GM12891 (cell line): Measurements from ENCODE around the gene ANKS1B.

Experiments
- POLR2A ChIP-seq: IDR thresholded peaks from 2 replicates; pipeline ENCODE4 v1.6.1; 2011; ENCODE audit warnings: low read depth, low read length, control low read depth
- POLR2AphosphoS5 ChIP-seq: IDR thresholded peaks from 2 replicates; pipeline ENCODE4 v1.6.1; 2011; ENCODE audit warnings: low read depth, low read length, control low read depth
- POU2F2 ChIP-seq: IDR thresholded peaks from 2 replicates; pipeline ENCODE4 v1.6.1; 2011; ENCODE audit warnings: low read depth, mild to moderate bottlenecking, control low read depth, low read length, moderate library complexity
- TAF1 ChIP-seq: IDR thresholded peaks from 2 replicates; pipeline ENCODE4 v1.6.1; 2011; ENCODE audit warnings: low read depth, low read length, control low read depth

- TF ChIP-seq POLR2A (no peak), TAF1 (no peak), POLR2AphosphoS5 (no peak), POU2F2 (no peak)
Measured at GRCh38 chr12:99806304-99806703, 178.4 kb downstream of the ANKS1B start.
